Measurements from ENCODE around the gene FADS1. TPM values are rescaled to one million over a fixed set of nuclear protein-coding genes. Genes with fewer than 3 reads are reported as not detected.

Gene FADS1
- total and polyA plus RNA-seq, 2 of the 13 experiments (the other 11 are each of a cell fraction or from before 2014, with no cell fraction given), result 91.8 to 108 TPM

- FAIRE-seq, result no peak
Measured at GRCh38 chr11:61848631-61849030, 31.8 kb upstream of the FADS1 start.

GRCh38 chr11:61847914-61848581 is 31.2 kb upstream of the FADS1 start:
- POLR2A ChIA-PET, result no interaction called here

More at GRCh38 chr11:61848631-61849030, 31.8 kb upstream of the FADS1 start:
- Histone ChIP-seq H3K27ac (ENCODE audit: extremely low read length, insufficient read depth, low read length) (no peak overlapping the region), H3K4me3 (replicated peaks in 1 of 3; ENCODE audit: insufficient read depth in 1 of 3, low read depth in 2 of 3, low read length in 3 of 3) (no peak overlapping the region), H4K20me1 (ENCODE audit: insufficient read depth, low read length) (no peaks in the 10 kb centered on the region), H3K4me1 (ENCODE audit: insufficient read depth, low read length) (peaks cover 11% of the 10 kb centered on the region; the same call in 1 of the 2 replicates), H3K9ac (ENCODE audit: insufficient read depth, low read depth, low read length) (no peak overlapping the region), H3K9me3 (ENCODE audit: low read length) (no peaks in the 10 kb centered on the region), H3K27me3 (ENCODE audit: control insufficient read depth in 1 of 2, insufficient read depth in 2 of 2, low read length in 2 of 2) (no peaks in the 10 kb centered on the region), H3K36me3 (replicated peaks in 1 of 2; ENCODE audit: control insufficient read depth in 1 of 2, insufficient read depth in 2 of 2, low read length in 2 of 2) (peaks cover 3 to 46% of the 10 kb centered on the region in 2 experiments; a peak in 4 of 5 replicates), H2AFZ (ENCODE audit: low read length) (no peak overlapping the region), H3K4me2 (ENCODE audit: low read depth, low read length) (no peak overlapping the region), H3K79me2 (ENCODE audit: insufficient read depth, low read length) (no peaks in the 10 kb centered on the region)
- 94% methylated on average over 9 of the region's 9 CpGs for WGBS (ENCODE audit: low lambda C conversion rate)
- ATAC-seq (no peak), DNase-seq (ENCODE audit: low spot score) (no peak)
- CTCF ChIA-PET (ENCODE audit: low intra/inter-chr PET ratio, low total read pairs), result no interaction called here
- intact Hi-C loops (cut with micrococcal nuclease; ENCODE audit: unreplicated experiment), result no loop called here
- no TSS peak for BruUV-seq (replicated peaks)
- in situ Hi-C loops (cut with HindIII; ENCODE audit: extremely low pct_ligation_motif_present, low pct_unique_long_range_greater_than_20kb), result no loop called here
- POLR2A ChIA-PET, result no interaction called here
- TF ChIP-seq ZNF546 (CRISPR knock-in tag; conservative IDR thresholded peaks at IDR 0.05) (no peak), SAP130 (CRISPR knock-in tag; IDR thresholded peaks at IDR 0.05; ENCODE audit: low read depth) (no peak), ISX (CRISPR knock-in tag; conservative IDR thresholded peaks at IDR 0.05) (no peak), FOXP1 (IDR thresholded peaks at IDR 0.05) (no peak), FOXP1 (CRISPR knock-in tag; IDR thresholded peaks at IDR 0.05) (no peak), FOXC1 (CRISPR knock-in tag; IDR thresholded peaks at IDR 0.05; ENCODE audit: borderline replicate concordance) (no peak), ZMAT3 (CRISPR knock-in tag; conservative IDR thresholded peaks at IDR 0.05) (no peak)

More at GRCh38 chr11:61847914-61848581, 31.2 kb upstream of the FADS1 start:
- no peak overlapping the region for H3K4me3 ChIP-seq (replicated peaks in 1 of 3; ENCODE audit: insufficient read depth in 1 of 3, low read depth in 2 of 3, low read length in 3 of 3)
- peaks cover 11% of the 10 kb centered on the region; the same call in 1 of the 2 replicates for H3K4me1 ChIP-seq (ENCODE audit: insufficient read depth, low read length)
- no peaks in the 10 kb centered on the region for H3K27me3 ChIP-seq (ENCODE audit: control insufficient read depth in 1 of 2, insufficient read depth in 2 of 2, low read length in 2 of 2)
- ATAC-seq, result no peak; the same call in 2 of the 3 replicates
- no peak for DNase-seq (ENCODE audit: low spot score)
- WGBS (ENCODE audit: low lambda C conversion rate), result 98% methylated on average over 16 of the region's 18 CpGs
- intact Hi-C loops (cut with micrococcal nuclease; ENCODE audit: unreplicated experiment), result no loop called here
- FAIRE-seq, result no peak
- in situ Hi-C loops (cut with HindIII; ENCODE audit: extremely low pct_ligation_motif_present, low pct_unique_long_range_greater_than_20kb), result no loop called here
- no peaks in the 10 kb centered on the region for H3K9me3 ChIP-seq (ENCODE audit: low read length)
- BruUV-seq (replicated peaks), result no TSS peak
- no peak overlapping the region for H3K9ac ChIP-seq (ENCODE audit: insufficient read depth, low read depth, low read length)
- TF ChIP-seq IRF1 (CRISPR knock-in tag; IDR thresholded peaks at IDR 0.05; ENCODE audit: low read depth), result no peak
- no peak for TF ChIP-seq ATF7 (IDR thresholded peaks at IDR 0.05)
- TF ChIP-seq ATF7 (CRISPR knock-in tag; IDR thresholded peaks at IDR 0.05), result no peak
- no peak for TF ChIP-seq ZBTB46 (CRISPR knock-in tag; IDR thresholded peaks at IDR 0.05; ENCODE audit: borderline replicate concordance)
- H3K27ac ChIP-seq (ENCODE audit: extremely low read length, insufficient read depth, low read length), result no peak overlapping the region
- H3K4me2 ChIP-seq (ENCODE audit: low read depth, low read length), result no peak overlapping the region
- H2AFZ ChIP-seq (ENCODE audit: low read length), result no peak overlapping the region
- CTCF ChIA-PET (ENCODE audit: low intra/inter-chr PET ratio, low total read pairs), result no interaction called here
- peaks cover 3 to 48% of the 10 kb centered on the region in 2 experiments; a peak in 4 of 5 replicates for H3K36me3 ChIP-seq (replicated peaks in 1 of 2; ENCODE audit: control insufficient read depth in 1 of 2, insufficient read depth in 2 of 2, low read length in 2 of 2)
- no peaks in the 10 kb centered on the region for H4K20me1 ChIP-seq (ENCODE audit: insufficient read depth, low read length)
- H3K79me2 ChIP-seq (ENCODE audit: insufficient read depth, low read length), result no peaks in the 10 kb centered on the region

Data from HepG2 (cell line).